Urinary bladder (tissue), 2 donors: ENCODE measurements around the gene ADAMTS14. TPM values are rescaled to one million over a fixed set of nuclear protein-coding genes. Genes with fewer than 3 reads are reported as not detected.

Experiments
- polyA plus RNA-seq: library from polyadenylated mRNA; stranded (reverse); fragments of 200-250 nt; gene quantifications from one replicate; pipeline ENCODE4 v1.2.3, GENCODE V29; 2013
- small RNA-seq: library from RNA; depleted of rRNA; stranded (forward); fragments of <200 nt; gene quantifications from one replicate; pipeline ENCODE3, GENCODE V24; 2014
- total RNA-seq: library from RNA; depleted of rRNA; stranded (reverse); fragments of >200 nt; gene quantifications from one replicate; pipeline ENCODE4 v1.2.3, GENCODE V29; 2014
- donor health status: healthy.

Gene ADAMTS14
- total and polyA plus RNA-seq, 2 donors, result 0.46 to 13.7 TPM

Small RNAs within 50 kb of the gene (small RNA-seq; reads per million reads assigned to genes)
- gene RPS26P40, result not detected

Other genes starting within 250 kb of the ADAMTS14 start
- gene NODAL, start 230.8 kb upstream of the ADAMTS14 start, total RNA-seq, result not detected
- gene NODAL, start 230.8 kb upstream of the ADAMTS14 start, polyA plus RNA-seq, result not detected
- 10.2 TPM for gene PALD1, start 193.7 kb upstream of the ADAMTS14 start, total RNA-seq
- 5.7 TPM for gene PALD1, start 193.7 kb upstream of the ADAMTS14 start, polyA plus RNA-seq
- 0.90 TPM for gene PRF1, start 69.8 kb upstream of the ADAMTS14 start, total RNA-seq
- 1.3 TPM for gene PRF1, start 69.8 kb upstream of the ADAMTS14 start, polyA plus RNA-seq
- gene TBATA, start 112.9 kb downstream of the ADAMTS14 start, total RNA-seq, result not detected
- gene TBATA, start 112.9 kb downstream of the ADAMTS14 start, polyA plus RNA-seq, result not detected
- gene SGPL1, start 143.4 kb downstream of the ADAMTS14 start, total RNA-seq, result 61.3 TPM
- 14.6 TPM for gene SGPL1, start 143.4 kb downstream of the ADAMTS14 start, polyA plus RNA-seq
- 25.6 TPM for gene PCBD1, start 216.1 kb downstream of the ADAMTS14 start, total RNA-seq
- 95.0 TPM for gene PCBD1, start 216.1 kb downstream of the ADAMTS14 start, polyA plus RNA-seq